OCI-LY1 (cell line): Measurements from ENCODE around the gene TNFRSF6B.

Source experiments
- EZH2 ChIP-seq: fragments of 200-600 bp; sonication (generic), shearing (Covaris generic); IDR thresholded peaks from 2 replicates; pipeline ENCODE4 v1.8.0; 2017; ENCODE audit warnings: borderline replicate concordance, mixed run types, mild to moderate bottlenecking, antibody characterized with exemption, low read length, moderate library complexity, mixed read lengths
- TF ChIP-seq, protein P1 (sequence below): fragments of 200-600 bp; sonication (generic), shearing (Covaris generic); IDR thresholded peaks from 2 replicates; pipeline ENCODE4 v1.5.1; 2017; ENCODE audit warnings: mild to moderate bottlenecking, antibody characterized with exemption, low read length, moderate library complexity, mixed read lengths

DNA sequence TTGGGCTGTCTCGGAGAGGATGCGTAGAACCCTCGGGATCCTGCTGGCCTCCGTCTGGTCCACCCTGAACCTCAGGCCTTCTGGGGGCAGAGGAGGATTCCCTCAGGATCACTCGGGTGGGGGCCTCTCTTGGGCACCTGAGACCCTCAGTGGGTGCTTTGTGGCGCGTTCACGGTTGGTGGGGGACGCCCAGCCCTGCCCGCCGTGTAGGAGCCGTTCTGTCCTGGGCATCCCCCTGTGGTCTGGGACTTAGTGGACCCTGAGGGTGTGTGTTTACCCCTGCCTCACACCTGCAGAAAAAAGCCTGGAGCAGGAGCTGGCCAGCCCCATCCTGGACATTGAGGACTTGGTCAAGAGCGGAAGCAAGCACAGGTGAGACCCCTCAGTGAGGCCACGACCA is 30.7 kb upstream of the TNFRSF6B start:
- TF ChIP-seq, protein P1, sequence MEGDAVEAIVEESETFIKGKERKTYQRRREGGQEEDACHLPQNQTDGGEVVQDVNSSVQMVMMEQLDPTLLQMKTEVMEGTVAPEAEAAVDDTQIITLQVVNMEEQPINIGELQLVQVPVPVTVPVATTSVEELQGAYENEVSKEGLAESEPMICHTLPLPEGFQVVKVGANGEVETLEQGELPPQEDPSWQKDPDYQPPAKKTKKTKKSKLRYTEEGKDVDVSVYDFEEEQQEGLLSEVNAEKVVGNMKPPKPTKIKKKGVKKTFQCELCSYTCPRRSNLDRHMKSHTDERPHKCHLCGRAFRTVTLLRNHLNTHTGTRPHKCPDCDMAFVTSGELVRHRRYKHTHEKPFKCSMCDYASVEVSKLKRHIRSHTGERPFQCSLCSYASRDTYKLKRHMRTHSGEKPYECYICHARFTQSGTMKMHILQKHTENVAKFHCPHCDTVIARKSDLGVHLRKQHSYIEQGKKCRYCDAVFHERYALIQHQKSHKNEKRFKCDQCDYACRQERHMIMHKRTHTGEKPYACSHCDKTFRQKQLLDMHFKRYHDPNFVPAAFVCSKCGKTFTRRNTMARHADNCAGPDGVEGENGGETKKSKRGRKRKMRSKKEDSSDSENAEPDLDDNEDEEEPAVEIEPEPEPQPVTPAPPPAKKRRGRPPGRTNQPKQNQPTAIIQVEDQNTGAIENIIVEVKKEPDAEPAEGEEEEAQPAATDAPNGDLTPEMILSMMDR = no peak
- no peak for TF ChIP-seq EZH2
